Activated CD8-positive, alpha-beta memory T cell treated with anti-CD3 and anti-CD28 coated beads for 36 hours (primary cell): Measurements from ENCODE around the gene LONP2. TPM values are rescaled to one million over a fixed set of nuclear protein-coding genes. Genes with fewer than 3 reads are reported as not detected.
"Not testable (repeated sequence)": the region's sequence is repeated elsewhere in the genome, so short reads cannot be mapped to it uniquely, and the experiment has no call there.

ENCODE experiments used
- CTCF ChIA-PET: fragments of 350-600 bp; sonication (Branson Sonifier 250); formaldehyde crosslinking; loops from one replicate; lab custom pipeline; 2021; ENCODE audit warnings: antibody characterized with exemption; lab: Charles Lee
- POLR2A ChIA-PET: fragments of 350-600 bp; sonication (Branson Sonifier 250); formaldehyde crosslinking; loops from one replicate; lab custom pipeline; 2021; ENCODE audit warnings: antibody characterized with exemption; lab: Charles Lee
- total RNA-seq, 2 experiments: library from RNA; stranded (reverse); gene quantifications; one replicate each; pipeline ENCODE4 v1.2.3, GENCODE V29; 2021

Gene LONP2
- total RNA-seq, 2 experiments from 2014 or later, result 46.1 to 50.0 TPM

- ChIA-PET POLR2A (no interaction called here), CTCF (interaction anchor here (1.3 kb wide), 1 partner anchor 257 kb away, joined by 3 read pairs; no protein-coding TSS in a partner anchor)
Observed at GRCh38 chr16:48373258-48374029, 129.3 kb downstream of the LONP2 start.

GRCh38 chr16:48374255-48374654 lies 130.2 kb downstream of the LONP2 start:
- ChIA-PET CTCF (interaction anchor here (1.3 kb wide), 1 partner anchor 256 kb away, joined by 3 read pairs; no protein-coding TSS in a partner anchor), POLR2A (no interaction called here)

- CTCF ChIA-PET, result interaction anchor here (1.7 kb wide), 1 partner anchor 10 kb away, joined by 3 read pairs; no protein-coding TSS in a partner anchor
- POLR2A ChIA-PET, result not testable (repeated sequence)
Observed at GRCh38 chr16:48377301-48377700, 133.2 kb downstream of the LONP2 start.

GRCh38 chr16:48378276-48378675 lies 134.2 kb downstream of the LONP2 start:
- CTCF ChIA-PET, result no interaction called here
- POLR2A ChIA-PET, result no interaction called here

- POLR2A ChIA-PET, result no interaction called here
- CTCF ChIA-PET, result no interaction called here
Observed at GRCh38 chr16:48378836-48379235, 134.7 kb downstream of the LONP2 start.

GRCh38 chr16:48381201-48381600 lies 137.1 kb downstream of the LONP2 start:
- CTCF ChIA-PET, result no interaction called here
- POLR2A ChIA-PET, result no interaction called here

- POLR2A ChIA-PET, result no interaction called here
- CTCF ChIA-PET, result no interaction called here
Observed at GRCh38 chr16:48382131-48382530, 138.0 kb downstream of the LONP2 start.

- POLR2A ChIA-PET, result interaction anchor here (0.5 to 0.7 kb wide), 2 partner anchors 17 to 226 kb away, joined by 3 to 5 read pairs; no protein-coding TSS in a partner anchor
- CTCF ChIA-PET, result interaction anchor here (3.4 kb wide), 1 partner anchor 240 kb away, joined by 11 read pairs; no protein-coding TSS in a partner anchor
Observed at GRCh38 chr16:48383009-48383876, 139.1 kb downstream of the LONP2 start.

- ChIA-PET POLR2A (interaction anchor here (0.5 to 1.0 kb wide), 4 partner anchors 18 to 239 kb away, joined by 3 to 5 read pairs (median 4); no protein-coding TSS in a partner anchor), CTCF (interaction anchor here (3.4 kb wide), 1 partner anchor 239 kb away, joined by 11 read pairs; no protein-coding TSS in a partner anchor)
Observed at GRCh38 chr16:48383877-48384519, 139.9 kb downstream of the LONP2 start.

GRCh38 chr16:48384520-48385252 lies 140.6 kb downstream of the LONP2 start:
- ChIA-PET CTCF (interaction anchor here (3.4 kb wide), 1 partner anchor 239 kb away, joined by 11 read pairs; no protein-coding TSS in a partner anchor), POLR2A (interaction anchor here (0.7 to 1.4 kb wide), 5 partner anchors 19 to 239 kb away, joined by 3 to 14 read pairs (median 5); partner anchors contain the start of gene N4BP1)

- POLR2A ChIA-PET, result interaction anchor here (0.8 to 1.4 kb wide), 4 partner anchors 19 to 227 kb away, joined by 3 to 14 read pairs (median 5); partner anchors contain the start of gene N4BP1
- CTCF ChIA-PET, result interaction anchor here (3.4 kb wide), 1 partner anchor 238 kb away, joined by 11 read pairs; no protein-coding TSS in a partner anchor
Observed at GRCh38 chr16:48385253-48386150, 141.4 kb downstream of the LONP2 start, which contains the start of gene SIAH1. SIAH1 (minus strand) TSS chr16:48385413; CDS start chr16:48362428, 22,985 bp downstream.

GRCh38 chr16:48386559-48387312 lies 142.6 kb downstream of the LONP2 start:
- POLR2A ChIA-PET, result no interaction called here
- CTCF ChIA-PET, result interaction anchor here (3.4 kb wide), 1 partner anchor 237 kb away, joined by 11 read pairs; no protein-coding TSS in a partner anchor

- CTCF ChIA-PET, result no interaction called here
Observed at GRCh38 chr16:48392407-48392806, 148.3 kb downstream of the LONP2 start.

GRCh38 chr16:48393485-48394354 lies 149.6 kb downstream of the LONP2 start:
- ChIA-PET POLR2A (no interaction called here), CTCF (no interaction called here)

More at GRCh38 chr16:48392407-48392806, 148.3 kb downstream of the LONP2 start:
- POLR2A ChIA-PET, result no interaction called here

- CTCF ChIA-PET, result no interaction called here
- POLR2A ChIA-PET, result no interaction called here
Observed at GRCh38 chr16:48394355-48394703, 150.2 kb downstream of the LONP2 start.

- ChIA-PET CTCF (no interaction called here), POLR2A (no interaction called here)
Observed at GRCh38 chr16:48395375-48395774, 151.3 kb downstream of the LONP2 start.
